HG03108 (cell line): ENCODE results near the gene USP28.
"Not testable (repeated sequence)": the region's sequence is repeated elsewhere in the genome, so short reads cannot be mapped to it uniquely, and the experiment has no call there.

Source experiments
- ATAC-seq: cut with Tn5 transposase; IDR thresholded peaks from one replicate; pipeline ENCODE4 v1.9.1; 2021; ENCODE audit warnings: moderate library complexity; ENCODE audit not compliant: unreplicated experiment

Gene USP28

DNA sequence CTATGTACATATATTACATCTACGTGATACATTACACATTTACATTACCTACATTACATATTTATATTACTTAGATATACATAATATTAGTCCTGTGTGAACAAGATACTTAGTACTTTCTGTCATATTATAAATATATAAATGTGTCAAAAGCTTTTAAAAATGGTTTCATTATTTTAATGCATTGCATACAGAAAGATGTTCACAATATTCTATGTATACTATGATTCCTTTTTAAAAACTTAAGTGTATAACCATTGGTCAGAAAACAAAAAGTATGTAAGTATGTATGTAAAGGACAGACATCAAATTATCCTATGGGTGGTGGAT lies 101.2 kb downstream of the USP28 start:
- ATAC-seq = no peak

DNA sequence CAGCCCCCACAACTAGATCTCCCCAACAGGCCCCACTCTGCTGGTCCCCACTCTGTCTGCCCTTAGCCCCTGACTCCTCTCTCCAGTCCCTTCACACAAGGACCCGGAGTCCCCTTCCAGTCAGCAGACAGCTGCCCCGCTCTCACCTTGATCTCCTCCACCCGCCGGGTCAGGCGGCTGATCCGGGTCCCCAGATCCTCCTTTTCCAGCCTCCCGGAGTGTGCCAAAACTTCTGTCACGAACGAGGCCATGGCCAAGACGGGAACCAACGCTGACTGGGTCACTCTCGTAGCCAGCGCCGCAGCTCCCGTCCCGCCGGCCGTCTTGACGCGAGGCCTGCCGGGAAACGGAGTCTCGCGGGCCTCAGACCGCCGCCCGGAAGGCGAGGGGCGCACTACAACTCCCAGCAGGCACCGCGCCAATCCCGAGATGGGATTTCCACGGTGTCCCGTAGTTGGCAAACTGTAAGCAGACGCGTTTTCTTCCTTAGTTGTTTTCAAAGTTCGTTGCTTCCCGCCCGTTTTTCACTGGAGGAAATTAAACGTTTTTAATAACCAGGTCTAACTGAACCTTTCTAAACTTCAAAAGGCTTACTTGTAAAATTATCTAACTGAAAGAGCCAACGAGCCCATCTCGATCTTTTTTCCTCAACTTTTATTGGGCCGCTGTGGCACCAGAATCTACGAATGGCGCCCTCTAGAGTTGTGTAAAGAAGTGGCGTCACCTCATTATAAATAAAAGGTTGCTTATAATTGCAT lies 101.8 kb downstream of the USP28 start, which contains the start of gene ZW10:
TSS of gene ZW10 (minus strand) at position 277 of the 758 bp plus-strand sequence. CDS start at position 251, 26 bp downstream.
- ATAC-seq = peak; percentile 98

- ATAC-seq = no peak
These were observed 102.3 kb downstream of the USP28 start for GRCh38 chr11:113773092-113773415.

DNA sequence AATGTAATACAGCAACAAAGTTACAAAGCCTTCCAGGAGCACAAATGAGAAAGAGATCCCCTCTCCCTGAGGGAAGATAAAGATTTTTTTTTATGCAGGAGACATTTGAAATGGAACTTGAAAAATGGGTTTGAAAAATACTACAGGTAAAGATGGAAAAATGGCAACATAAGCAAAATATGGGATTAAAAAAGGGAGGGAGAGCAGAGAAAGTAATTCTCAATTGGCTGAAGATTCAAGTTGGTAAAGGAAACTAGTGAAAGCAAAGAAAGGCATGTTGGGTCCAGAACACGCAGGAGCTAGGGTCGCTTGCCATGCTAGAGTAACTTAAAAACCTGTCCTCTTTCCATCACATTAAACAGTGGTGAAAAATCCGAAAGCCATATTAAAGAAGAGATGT lies 103.4 kb downstream of the USP28 start:
- no peak for ATAC-seq

- no peak for ATAC-seq
These were observed 110.7 kb downstream of the USP28 start for GRCh38 chr11:113764527-113765219.

GRCh38 chr11:113763040-113763439 lies 112.3 kb downstream of the USP28 start:
- not testable (repeated sequence) for ATAC-seq

DNA sequence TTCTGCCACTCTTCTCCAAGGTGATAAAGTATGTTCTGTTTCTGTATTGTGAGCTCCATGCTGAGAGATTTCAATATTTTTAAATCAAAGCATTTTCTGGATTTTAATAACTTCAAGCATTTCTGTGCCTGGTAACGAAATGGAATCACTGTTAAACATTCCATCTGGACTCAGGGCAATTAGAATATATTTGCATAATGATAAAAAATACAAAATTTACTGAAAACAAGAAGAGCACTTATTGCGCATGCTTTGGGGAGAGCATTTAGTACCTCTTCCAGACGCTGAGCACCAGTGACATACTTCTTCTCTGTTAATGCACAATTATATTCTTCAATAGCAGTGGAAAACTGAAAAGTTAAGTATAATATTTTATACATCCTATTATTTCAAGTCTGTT lies 115.1 kb downstream of the USP28 start:
- ATAC-seq = no peak

- ATAC-seq = no peak
These were observed 122.4 kb downstream of the USP28 start for GRCh38 chr11:113752932-113753331.
